Effector CD4-positive, alpha-beta T cell (primary cell): ENCODE data around the gene SPIRE1.
"Not testable (repeated sequence)": the region's sequence is repeated elsewhere in the genome, so short reads cannot be mapped to it uniquely, and the experiment has no call there.

Experiments
- DNase-seq: peaks from one replicate; pipeline ENCODE4 v3.0.0-alpha.2; 2020

Gene SPIRE1

GRCh38 chr18:12598181-12598930 lies 59.6 kb downstream of the SPIRE1 start:
- no peak for DNase-seq

- DNase-seq, result no peak
These were observed 60.1 kb downstream of the SPIRE1 start for GRCh38 chr18:12597760-12598159.

- no peak for DNase-seq
These were observed 62.2 kb downstream of the SPIRE1 start for GRCh38 chr18:12595571-12596255.

- DNase-seq, result no peak
These were observed 64.0 kb downstream of the SPIRE1 start for GRCh38 chr18:12593866-12594265.

GRCh38 chr18:12592597-12593127 lies 65.2 kb downstream of the SPIRE1 start:
- no peak for DNase-seq

- DNase-seq, result no peak
These were observed 68.5 kb downstream of the SPIRE1 start for GRCh38 chr18:12589448-12589847.

GRCh38 chr18:12586956-12587355 lies 71.0 kb downstream of the SPIRE1 start:
- DNase-seq, result no peak

GRCh38 chr18:12585218-12585617 lies 72.7 kb downstream of the SPIRE1 start:
- DNase-seq, result no peak

GRCh38 chr18:12580630-12581342 lies 77.1 kb downstream of the SPIRE1 start:
- no peak for DNase-seq

GRCh38 chr18:12579775-12580174 lies 78.1 kb downstream of the SPIRE1 start:
- DNase-seq, result no peak

GRCh38 chr18:12577848-12578247 lies 80.1 kb downstream of the SPIRE1 start:
- no peak for DNase-seq

- DNase-seq, result no peak
These were observed 83.3 kb downstream of the SPIRE1 start for GRCh38 chr18:12574494-12575185.

GRCh38 chr18:12571630-12572029 lies 86.3 kb downstream of the SPIRE1 start:
- DNase-seq, result no peak

GRCh38 chr18:12569791-12570190 lies 88.1 kb downstream of the SPIRE1 start:
- no peak for DNase-seq

- no peak for DNase-seq
These were observed 90.1 kb downstream of the SPIRE1 start for GRCh38 chr18:12567849-12568248.

GRCh38 chr18:12564861-12565260 lies 93.0 kb downstream of the SPIRE1 start:
- no peak for DNase-seq

- no peak for DNase-seq
These were observed 93.5 kb downstream of the SPIRE1 start for GRCh38 chr18:12564378-12564777.

- not testable (repeated sequence) for DNase-seq
These were observed 97.3 kb downstream of the SPIRE1 start for GRCh38 chr18:12560600-12560999.

- DNase-seq, result no peak
These were observed 98.6 kb downstream of the SPIRE1 start for GRCh38 chr18:12559319-12559718.

GRCh38 chr18:12556946-12557806 lies 100.7 kb downstream of the SPIRE1 start:
- no peak for DNase-seq

GRCh38 chr18:12554796-12555388 lies 103.0 kb downstream of the SPIRE1 start:
- DNase-seq, result no peak

- DNase-seq, result no peak
These were observed 105.0 kb downstream of the SPIRE1 start for GRCh38 chr18:12552879-12553242.
